Measurements from ENCODE around the gene ZFYVE28. TPM values are rescaled to one million over a fixed set of nuclear protein-coding genes. Genes with fewer than 3 reads are reported as not detected.

ZFYVE28 gene
- total RNA-seq, 2 experiments from 2014 or later: 26.2 to 28.0 TPM

- Mint-ChIP-seq H3K27ac (peak overlapping the region; percentile 95), H3K27me3 (no peaks in the 10 kb centered on the region), H3K36me3 (ENCODE audit: low read depth) (peaks cover 53% of the 10 kb centered on the region), H3K9me3 (no peaks in the 10 kb centered on the region), H3K4me1 (ENCODE audit: low read depth) (peaks cover 75% of the 10 kb centered on the region), H3K4me3 (peak overlapping the region; percentile 92)
- DNase-seq (peak in 3 of 14 experiments; percentile 69 to 82 (median 76)), ATAC-seq (ENCODE audit: poor library complexity) (peak; percentile 10)
- ChIA-PET CTCF (interaction anchor here (1.1 to 5.7 kb wide), 5 partner anchors 21 to 200 kb away, joined by 6 to 38 read pairs (median 6); partner anchors contain the start of genes CFAP99 and ZFYVE28), POLR2A (interaction anchor here (0.9 to 4.9 kb wide), 15 partner anchors 9 to 722 kb away, joined by 3 to 84 read pairs (median 11); partner anchors contain the start of genes CFAP99, FAM193A, MXD4 and RNF4)
- intact Hi-C loops (cut with DNase I, micrococcal nuclease): loop anchor here (1.0 to 10.0 kb wide), 10 partner anchors 20 to 1294 kb away; partner anchors contain the start of genes CFAP99 (in 1 of the 2), FAM193A (in 1 of the 2), GRK4 (in 1 of the 2) and HTT (in 1 of the 2)
- H3K9me3 ChIP-seq (ENCODE audit: control insufficient read depth in 1 of 2, insufficient read depth in 1 of 2, low read length in 2 of 2): no peaks in the 10 kb centered on the region
- peaks cover 33% of the 10 kb centered on the region for H3K4me1 ChIP-seq (ENCODE audit: insufficient read depth, low read length)
- TF ChIP-seq, protein P1, sequence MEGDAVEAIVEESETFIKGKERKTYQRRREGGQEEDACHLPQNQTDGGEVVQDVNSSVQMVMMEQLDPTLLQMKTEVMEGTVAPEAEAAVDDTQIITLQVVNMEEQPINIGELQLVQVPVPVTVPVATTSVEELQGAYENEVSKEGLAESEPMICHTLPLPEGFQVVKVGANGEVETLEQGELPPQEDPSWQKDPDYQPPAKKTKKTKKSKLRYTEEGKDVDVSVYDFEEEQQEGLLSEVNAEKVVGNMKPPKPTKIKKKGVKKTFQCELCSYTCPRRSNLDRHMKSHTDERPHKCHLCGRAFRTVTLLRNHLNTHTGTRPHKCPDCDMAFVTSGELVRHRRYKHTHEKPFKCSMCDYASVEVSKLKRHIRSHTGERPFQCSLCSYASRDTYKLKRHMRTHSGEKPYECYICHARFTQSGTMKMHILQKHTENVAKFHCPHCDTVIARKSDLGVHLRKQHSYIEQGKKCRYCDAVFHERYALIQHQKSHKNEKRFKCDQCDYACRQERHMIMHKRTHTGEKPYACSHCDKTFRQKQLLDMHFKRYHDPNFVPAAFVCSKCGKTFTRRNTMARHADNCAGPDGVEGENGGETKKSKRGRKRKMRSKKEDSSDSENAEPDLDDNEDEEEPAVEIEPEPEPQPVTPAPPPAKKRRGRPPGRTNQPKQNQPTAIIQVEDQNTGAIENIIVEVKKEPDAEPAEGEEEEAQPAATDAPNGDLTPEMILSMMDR (IDR thresholded peaks at IDR 0.05): no peak
- peak overlapping the region; percentile 95 for H3K4me3 ChIP-seq (ENCODE audit: low read length)
- H3K36me3 ChIP-seq (ENCODE audit: insufficient read depth, low read length): peaks cover 31% of the 10 kb centered on the region
- H3K27me3 ChIP-seq (ENCODE audit: control insufficient read depth in 1 of 2, insufficient read depth in 2 of 2, low read length in 2 of 2): no peaks in the 10 kb centered on the region
- H3K27ac ChIP-seq (ENCODE audit: low read depth in 1 of 2, low read length in 2 of 2): peak overlapping the region; percentile 84 to 88
These were observed 177.4 kb downstream of the ZFYVE28 start for GRCh38 chr4:2241003-2241402.

GRCh38 chr4:2236944-2237666 is 181.3 kb downstream of the ZFYVE28 start:
- Mint-ChIP-seq H3K9me3 (no peaks in the 10 kb centered on the region), H3K4me3 (peak overlapping the region; percentile 64), H3K4me1 (ENCODE audit: low read depth) (peaks cover 80% of the 10 kb centered on the region), H3K27me3 (no peaks in the 10 kb centered on the region), H3K36me3 (ENCODE audit: low read depth) (peaks cover 92% of the 10 kb centered on the region), H3K27ac (peak overlapping the region; percentile 25)
- ATAC-seq (ENCODE audit: poor library complexity) (no peak), DNase-seq (peak in 1 of 14 experiments; percentile 1)
- TF ChIP-seq, protein P1 (IDR thresholded peaks at IDR 0.05): no peak
- POLR2A ChIA-PET: interaction anchor here (1.7 kb wide), 1 partner anchor 25 kb away, joined by 3 read pairs; no protein-coding TSS in a partner anchor
- H3K27me3 ChIP-seq (ENCODE audit: control insufficient read depth in 1 of 2, insufficient read depth in 2 of 2, low read length in 2 of 2): no peaks in the 10 kb centered on the region
- intact Hi-C loops (cut with DNase I, micrococcal nuclease): no loop called here
- H3K4me1 ChIP-seq (ENCODE audit: insufficient read depth, low read length): peaks cover 20% of the 10 kb centered on the region
- no peaks in the 10 kb centered on the region for H3K9me3 ChIP-seq (ENCODE audit: control insufficient read depth in 1 of 2, insufficient read depth in 1 of 2, low read length in 2 of 2)
- CTCF ChIA-PET: interaction anchor here (1.4 to 5.7 kb wide), 4 partner anchors 8 to 182 kb away, joined by 3 to 38 read pairs (median 6); partner anchors contain the start of genes CFAP99 and ZFYVE28
- H3K36me3 ChIP-seq (ENCODE audit: insufficient read depth, low read length): peaks cover 56% of the 10 kb centered on the region
- no peak overlapping the region for H3K27ac ChIP-seq (ENCODE audit: low read depth in 1 of 2, low read length in 2 of 2)
- no peak overlapping the region for H3K4me3 ChIP-seq (ENCODE audit: low read length)

DNA sequence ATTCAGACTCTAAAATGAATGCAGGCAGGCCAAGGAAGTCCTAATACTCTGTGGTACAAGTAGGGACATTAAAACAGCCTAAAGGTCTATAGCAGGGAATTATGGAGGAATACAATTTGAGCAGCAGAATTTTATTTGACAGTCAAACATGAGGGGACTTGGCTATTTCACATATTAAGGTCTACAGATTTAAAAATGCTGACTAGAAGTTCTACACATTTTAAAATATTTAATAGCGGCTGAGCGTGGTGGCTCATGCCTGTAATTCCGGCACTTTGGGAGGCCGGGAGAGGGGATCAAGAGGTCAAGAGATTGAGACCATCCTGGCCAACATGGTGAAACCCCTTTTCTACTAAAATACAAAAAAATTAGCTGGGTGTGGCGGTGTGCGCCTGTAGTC is 187.4 kb downstream of the ZFYVE28 start:
- Histone ChIP-seq H3K36me3 (ENCODE audit: insufficient read depth, low read length) (peaks cover 44% of the 10 kb centered on the region), H3K27me3 (ENCODE audit: control insufficient read depth in 1 of 2, insufficient read depth in 2 of 2, low read length in 2 of 2) (no peaks in the 10 kb centered on the region), H3K4me1 (ENCODE audit: insufficient read depth, low read length) (no peaks in the 10 kb centered on the region), H3K4me3 (ENCODE audit: low read length) (no peak overlapping the region), H3K27ac (ENCODE audit: low read depth in 1 of 2, low read length in 2 of 2) (no peak overlapping the region), H3K9me3 (ENCODE audit: control insufficient read depth in 1 of 2, insufficient read depth in 1 of 2, low read length in 2 of 2) (no peaks in the 10 kb centered on the region)
- peaks cover 30% of the 10 kb centered on the region for H3K4me1 Mint-ChIP-seq (ENCODE audit: low read depth)
- intact Hi-C loops (cut with DNase I, micrococcal nuclease): no loop called here
- peaks cover 74% of the 10 kb centered on the region for H3K36me3 Mint-ChIP-seq (ENCODE audit: low read depth)
- H3K4me3 Mint-ChIP-seq: no peak overlapping the region
- H3K27me3 Mint-ChIP-seq: no peaks in the 10 kb centered on the region
- no peak for DNase-seq
- H3K9me3 Mint-ChIP-seq: no peaks in the 10 kb centered on the region
- POLR2A ChIA-PET: interaction anchor here (1.3 to 1.8 kb wide), 2 partner anchors 10 to 188 kb away, joined by 3 to 11 read pairs; partner anchors contain the start of genes CFAP99, HAUS3 and POLN
- H3K27ac Mint-ChIP-seq: no peak overlapping the region
- TF ChIP-seq, protein P1 (IDR thresholded peaks at IDR 0.05): no peak
- no peak for ATAC-seq (ENCODE audit: poor library complexity)
- CTCF ChIA-PET: interaction anchor here (1.1 kb wide), 1 partner anchor 11 kb away, joined by 6 read pairs; no protein-coding TSS in a partner anchor

Data from CD4-positive, alpha-beta T cell (primary cell).